Measurements from ENCODE around the gene HOXA3.

GRCh38 chr7:27138472-27138871 is 13.9 kb downstream of the HOXA3 start:
- TF ChIP-seq CTCF (IDR thresholded peaks at IDR 0.05) = no peak
- no peak for TF ChIP-seq POLR2A (IDR thresholded peaks at IDR 0.05)

Measured in gastroesophageal sphincter (tissue), 3 donors.